Activated CD4-positive, CD25-positive, alpha-beta regulatory T cell (primary cell): ENCODE results near the gene HP.
A peak's percentile ranks its signal among the peaks of the same experiment; 100 is the strongest.
"Not testable (repeated sequence)": the region's sequence is repeated elsewhere in the genome, so short reads cannot be mapped to it uniquely, and the experiment has no call there.

ENCODE experiments used
- DNase-seq, 4 experiments: peaks; one replicate each; lab custom pipeline; 2025; lab: John Stamatoyannopoulos, UW

HP gene

GRCh38 chr16:72054254-72054847 is at the start of gene HP:
Gene HP (plus strand): TSS chr16:72054505. CDS start chr16:72054653, 148 bp downstream.
- DNase-seq = not testable (repeated sequence)

- DNase-seq = not testable (repeated sequence)
Measured at GRCh38 chr16:72008065-72008423, 46.3 kb upstream of the HP start.

GRCh38 chr16:72008424-72009216 is 45.7 kb upstream of the HP start, which contains the start of gene DHODH:
Gene DHODH (plus strand): TSS chr16:72008744. CDS start chr16:72008765, 21 bp downstream.
- DNase-seq = peak; percentile 94 to 97 (median 96)

- no peak for DNase-seq
Measured at GRCh38 chr16:72009779-72010178, 44.5 kb upstream of the HP start.

GRCh38 chr16:72012607-72013006 is 41.7 kb upstream of the HP start:
- no peak for DNase-seq

GRCh38 chr16:72013389-72013788 is 40.9 kb upstream of the HP start:
- DNase-seq = no peak

- no peak for DNase-seq
Measured at GRCh38 chr16:72013888-72014581, 40.3 kb upstream of the HP start.

- DNase-seq = no peak
Measured at GRCh38 chr16:72014675-72015074, 39.6 kb upstream of the HP start.

- no peak for DNase-seq
Measured at GRCh38 chr16:72015124-72015523, 39.2 kb upstream of the HP start.

GRCh38 chr16:72018470-72018869 is 35.8 kb upstream of the HP start:
- DNase-seq = no peak

- DNase-seq = no peak
Measured at GRCh38 chr16:72021043-72021442, 33.3 kb upstream of the HP start.

GRCh38 chr16:72022127-72022526 is 32.2 kb upstream of the HP start:
- no peak for DNase-seq

GRCh38 chr16:72023962-72024361 is 30.3 kb upstream of the HP start:
- DNase-seq = no peak

GRCh38 chr16:72024862-72025382 is 29.4 kb upstream of the HP start:
- DNase-seq = no peak

GRCh38 chr16:72025404-72026114 is 28.7 kb upstream of the HP start:
- DNase-seq = no peak

- no peak for DNase-seq
Measured at GRCh38 chr16:72027669-72028378, 26.5 kb upstream of the HP start.

- DNase-seq = no peak
Measured at GRCh38 chr16:72029567-72030271, 24.6 kb upstream of the HP start.

- DNase-seq = no peak
Measured at GRCh38 chr16:72033437-72033836, 20.9 kb upstream of the HP start.

GRCh38 chr16:72036098-72036497 is 18.2 kb upstream of the HP start:
- DNase-seq = no peak

GRCh38 chr16:72042157-72042660 is 12.1 kb upstream of the HP start:
- DNase-seq = no peak

- no peak for DNase-seq
Measured at GRCh38 chr16:72043058-72043457, 11.2 kb upstream of the HP start.
